Smooth muscle cell (in vitro differentiated cells): Measurements from ENCODE around the gene ACOT7. TPM values are rescaled to one million over a fixed set of nuclear protein-coding genes. Genes with fewer than 3 reads are reported as not detected.

Source experiments
- DNase-seq: peaks from one replicate; lab custom pipeline; 2025; ENCODE audit not compliant: unreplicated experiment; lab: John Stamatoyannopoulos, UW
- H2AFZ ChIP-seq: fragments of 200-600 bp; sonication (generic); 2 replicates; pipeline ENCODE4 v1.6.0; 2016; ENCODE audit warnings: antibody characterized with exemption, low read depth, mild to moderate bottlenecking
- H3F3A ChIP-seq: fragments of 200-600 bp; sonication (generic); 2 replicates; pipeline ENCODE4 v1.6.0; 2017; ENCODE audit warnings: antibody characterized with exemption, low read depth
- H3K27ac ChIP-seq: fragments of 200-600 bp; sonication (generic); 2 replicates; pipeline ENCODE4 v1.5.1; 2016; ENCODE audit warnings: low read depth, mild to moderate bottlenecking
- H3K27me3 ChIP-seq: fragments of 200-600 bp; sonication (generic); 2 replicates; pipeline ENCODE4 v1.6.1; 2016; ENCODE audit warnings: low read depth, mild to moderate bottlenecking
- H3K36me3 ChIP-seq: fragments of 200-600 bp; sonication (generic); 2 replicates; pipeline ENCODE4 v1.5.1; 2016; ENCODE audit warnings: low read depth
- H3K4me1 ChIP-seq: fragments of 200-600 bp; sonication (generic); 2 replicates; pipeline ENCODE4 v1.5.1; 2016; ENCODE audit warnings: low read depth
- H3K4me2 ChIP-seq: fragments of 200-600 bp; sonication (generic); 2 replicates; pipeline ENCODE4 v1.6.0; 2016; ENCODE audit warnings: mild to moderate bottlenecking
- H3K4me3 ChIP-seq: fragments of 200-600 bp; sonication (generic); 2 replicates; pipeline ENCODE4 v1.5.1; 2016; ENCODE audit warnings: mild to moderate bottlenecking
- H3K79me2 ChIP-seq: fragments of 200-600 bp; sonication (generic); 2 replicates; pipeline ENCODE4 v1.6.0; 2016; ENCODE audit warnings: low read depth, mild to moderate bottlenecking
- H3K9ac ChIP-seq: fragments of 200-600 bp; sonication (generic); 2 replicates; pipeline ENCODE4 v1.6.0; 2016; ENCODE audit warnings: low read depth
- H3K9me3 ChIP-seq: fragments of 200-600 bp; sonication (generic); replicated peaks from 2 replicates; pipeline ENCODE4 v1.5.1; 2016; ENCODE audit warnings: low read depth
- H4K20me1 ChIP-seq: fragments of 200-600 bp; sonication (generic); 2 replicates; pipeline ENCODE4 v1.6.0; 2016; ENCODE audit warnings: low read depth
- WGBS: methylation state at CpG from one replicate; pipeline ENCODE4 v1.1.7; 2016; ENCODE audit warnings: low lambda C conversion rate; 5-methylcytosine and 5-hydroxymethylcytosine counted together
- polyA plus RNA-seq: library from polyadenylated mRNA; unstranded; fragments of >200 nt; fragmentation: Nextera tagmentation; extraction: Ambion mirVana; gene quantifications from 2 replicates; pipeline ENCODE4 v1.2.1, GENCODE V29; 2016
- total RNA-seq: library from RNA; depleted of rRNA; stranded (reverse); fragments of >200 nt; gene quantifications from 2 replicates; pipeline ENCODE4 v1.2.3, GENCODE V29; 2014
- TF ChIP-seq, protein P1 (sequence below): fragments of 200-600 bp; sonication (generic); IDR thresholded peaks from 2 replicates; pipeline ENCODE4 v1.5.1; 2017; ENCODE audit warnings: borderline replicate concordance, mild to moderate bottlenecking, antibody characterized with exemption; ENCODE audit not compliant: insufficient read depth, poor library complexity, severe bottlenecking

ACOT7 gene
- total and polyA plus RNA-seq, 2 experiments from 2014 or later: 19.5 to 53.8 TPM

DNA sequence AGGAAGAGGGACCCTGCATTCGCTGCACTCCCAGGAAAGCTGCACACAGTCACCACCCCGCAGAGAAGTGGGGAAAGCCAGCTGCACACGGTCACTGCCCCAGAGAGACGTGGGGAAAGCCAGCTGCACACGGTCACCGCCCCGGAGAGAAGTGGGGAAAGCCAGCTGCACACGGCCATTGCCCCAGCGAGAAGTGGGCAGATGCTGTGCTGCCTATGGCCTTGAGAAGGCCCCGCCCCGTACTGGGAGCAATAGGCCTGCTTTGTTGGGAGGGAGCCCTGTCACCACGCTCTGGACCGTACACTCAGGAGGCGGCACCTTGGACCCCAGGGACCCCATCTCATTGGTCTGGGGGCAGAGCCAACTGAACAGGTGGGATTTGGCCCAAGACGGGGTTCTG, 128.4 kb downstream of the ACOT7 start:
- Histone ChIP-seq H3K27me3 (no peaks in the 10 kb centered on the region), H3K36me3 (no peaks in the 10 kb centered on the region), H3F3A (no peaks in the 10 kb centered on the region), H2AFZ (no peak overlapping the region), H3K9me3 (no peaks in the 10 kb centered on the region), H3K27ac (no peak overlapping the region), H3K9ac (no peak overlapping the region), H3K4me1 (no peaks in the 10 kb centered on the region), H3K79me2 (no peaks in the 10 kb centered on the region), H3K4me2 (no peak overlapping the region), H3K4me3 (no peak overlapping the region), H4K20me1 (no peaks in the 10 kb centered on the region)
- DNase-seq: no peak
- 91% methylated on average over 15 of the region's 15 CpGs for WGBS
- TF ChIP-seq, protein P1, sequence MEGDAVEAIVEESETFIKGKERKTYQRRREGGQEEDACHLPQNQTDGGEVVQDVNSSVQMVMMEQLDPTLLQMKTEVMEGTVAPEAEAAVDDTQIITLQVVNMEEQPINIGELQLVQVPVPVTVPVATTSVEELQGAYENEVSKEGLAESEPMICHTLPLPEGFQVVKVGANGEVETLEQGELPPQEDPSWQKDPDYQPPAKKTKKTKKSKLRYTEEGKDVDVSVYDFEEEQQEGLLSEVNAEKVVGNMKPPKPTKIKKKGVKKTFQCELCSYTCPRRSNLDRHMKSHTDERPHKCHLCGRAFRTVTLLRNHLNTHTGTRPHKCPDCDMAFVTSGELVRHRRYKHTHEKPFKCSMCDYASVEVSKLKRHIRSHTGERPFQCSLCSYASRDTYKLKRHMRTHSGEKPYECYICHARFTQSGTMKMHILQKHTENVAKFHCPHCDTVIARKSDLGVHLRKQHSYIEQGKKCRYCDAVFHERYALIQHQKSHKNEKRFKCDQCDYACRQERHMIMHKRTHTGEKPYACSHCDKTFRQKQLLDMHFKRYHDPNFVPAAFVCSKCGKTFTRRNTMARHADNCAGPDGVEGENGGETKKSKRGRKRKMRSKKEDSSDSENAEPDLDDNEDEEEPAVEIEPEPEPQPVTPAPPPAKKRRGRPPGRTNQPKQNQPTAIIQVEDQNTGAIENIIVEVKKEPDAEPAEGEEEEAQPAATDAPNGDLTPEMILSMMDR: no peak

DNA sequence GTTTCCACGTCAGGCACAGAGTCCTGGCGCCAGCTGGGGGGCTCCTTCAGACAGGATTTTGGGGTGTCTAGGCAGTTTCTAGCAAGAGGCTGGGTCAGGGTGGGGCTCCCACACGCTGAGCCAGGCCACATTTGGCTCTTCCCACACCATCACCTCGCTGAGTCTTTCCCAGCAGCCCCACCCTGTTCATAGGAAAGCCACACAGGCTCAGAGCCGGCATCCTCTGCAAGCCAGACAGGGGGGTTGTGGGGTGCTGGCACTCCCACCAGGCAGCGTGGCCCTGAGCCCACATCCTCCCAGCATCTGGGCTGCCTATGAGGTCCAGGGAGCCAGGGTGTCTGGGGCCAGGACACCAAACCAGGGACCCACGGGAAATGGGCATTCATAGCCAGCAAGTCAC, 129.9 kb downstream of the ACOT7 start:
- DNase-seq: no peak
- no peaks in the 10 kb centered on the region for H3K4me1 ChIP-seq
- TF ChIP-seq, protein P1: no peak
- no peak overlapping the region for H3K4me3 ChIP-seq
- H3K9me3 ChIP-seq: no peaks in the 10 kb centered on the region
- H3K36me3 ChIP-seq: no peaks in the 10 kb centered on the region
- no peak overlapping the region for H3K9ac ChIP-seq
- no peak overlapping the region for H2AFZ ChIP-seq
- peaks cover 11% of the 10 kb centered on the region for H4K20me1 ChIP-seq
- 92% methylated on average over 7 of the region's 7 CpGs for WGBS
- H3F3A ChIP-seq: no peaks in the 10 kb centered on the region
- no peaks in the 10 kb centered on the region for H3K27me3 ChIP-seq
- no peak overlapping the region for H3K4me2 ChIP-seq
- no peak overlapping the region for H3K27ac ChIP-seq
- no peaks in the 10 kb centered on the region for H3K79me2 ChIP-seq

DNA sequence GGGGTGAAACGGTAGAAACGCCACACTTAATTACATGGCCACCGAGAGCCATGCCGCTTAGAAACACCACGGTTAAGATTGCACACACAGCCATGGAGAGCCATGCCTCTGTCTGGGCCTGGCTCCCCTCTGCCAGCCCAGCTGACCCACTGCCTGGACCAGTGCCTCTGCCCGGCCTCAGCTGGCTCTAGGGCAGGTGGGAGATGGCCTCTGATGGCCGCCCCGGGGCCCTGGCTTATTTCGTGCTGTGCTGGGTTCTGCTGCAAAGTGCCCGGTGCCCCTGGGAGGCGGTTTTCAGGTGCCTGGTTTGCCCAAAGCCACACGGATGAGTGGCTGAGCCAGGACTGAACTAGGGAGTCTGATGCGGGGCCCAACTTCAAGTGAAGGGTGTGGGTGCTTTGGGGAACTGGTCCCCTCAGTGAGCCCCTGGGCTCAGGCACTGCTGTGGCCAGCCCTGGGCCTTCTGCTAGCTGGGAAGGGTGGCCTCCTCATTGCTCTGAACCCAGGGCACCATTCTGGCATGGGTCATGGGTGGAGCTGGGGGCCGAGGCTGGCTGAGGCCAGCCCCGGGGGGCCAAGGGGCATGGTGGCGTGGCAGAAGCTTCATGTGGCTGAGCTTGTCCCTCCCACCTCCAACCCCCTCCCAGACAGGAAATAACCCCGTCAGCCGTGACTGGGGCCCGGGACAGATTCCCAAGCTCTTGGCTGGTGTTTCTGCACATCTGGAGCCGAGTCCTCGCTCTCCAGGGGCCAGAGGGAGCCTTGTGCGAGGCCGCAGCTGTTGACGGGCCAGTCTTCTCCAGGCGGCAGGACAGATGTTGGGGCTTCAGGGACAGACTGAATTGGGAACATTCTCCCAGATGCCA, 130.8 kb downstream of the ACOT7 start:
- H3K36me3 ChIP-seq: no peaks in the 10 kb centered on the region
- H3K9me3 ChIP-seq: no peaks in the 10 kb centered on the region
- no peaks in the 10 kb centered on the region for H3K27me3 ChIP-seq
- TF ChIP-seq, protein P1: no peak
- no peak for DNase-seq
- H3K79me2 ChIP-seq: no peaks in the 10 kb centered on the region
- H3K4me2 ChIP-seq: no peak overlapping the region
- H3K4me1 ChIP-seq: no peaks in the 10 kb centered on the region
- no peak overlapping the region for H2AFZ ChIP-seq
- no peaks in the 10 kb centered on the region for H3F3A ChIP-seq
- no peak overlapping the region for H3K27ac ChIP-seq
- no peak overlapping the region for H3K4me3 ChIP-seq
- no peak overlapping the region for H3K9ac ChIP-seq
- WGBS: 69% methylated on average over 25 of the region's 25 CpGs
- H4K20me1 ChIP-seq: peaks cover 20% of the 10 kb centered on the region

- Histone ChIP-seq H3K9ac (no peak overlapping the region), H3K9me3 (no peaks in the 10 kb centered on the region), H3K4me2 (peak overlapping the region; percentile 92), H2AFZ (no peak overlapping the region), H3K36me3 (no peaks in the 10 kb centered on the region), H3K27ac (no peak overlapping the region), H3K79me2 (no peaks in the 10 kb centered on the region), H4K20me1 (peaks cover 27% of the 10 kb centered on the region), H3K4me1 (no peaks in the 10 kb centered on the region), H3K27me3 (no peaks in the 10 kb centered on the region), H3F3A (no peaks in the 10 kb centered on the region), H3K4me3 (peak overlapping the region; percentile 68)
- no peak for DNase-seq
- TF ChIP-seq, protein P1: no peak
- 17% methylated on average over 13 of the region's 15 CpGs for WGBS
Measured at GRCh38 chr1:6261615-6261995, 132.0 kb downstream of the ACOT7 start.
